Subcutaneous abdominal adipose tissue (tissue), 5 donors: Measurements from ENCODE around the gene KCNN4.
"Not testable (repeated sequence)": the region's sequence is repeated elsewhere in the genome, so short reads cannot be mapped to it uniquely, and the experiment has no call there.

Experiments
- H3K27ac ChIP-seq: one replicate; pipeline ENCODE4 v1.7.0; 2013; ENCODE audit warnings: low read depth, mild to moderate bottlenecking, inconsistent platforms, low read length, moderate library complexity
- H3K27me3 ChIP-seq, 5 donors: one replicate each; pipeline ENCODE4 v1.7.0; 2013; ENCODE audit warnings: low read length in 5 of 5, inconsistent platforms in 1 of 5; ENCODE audit not compliant: control insufficient read depth in 5 of 5, insufficient read depth in 4 of 5
- H3K36me3 ChIP-seq, 5 donors: one replicate each; pipeline ENCODE4 v1.7.0; 2013; ENCODE audit warnings: low read length in 5 of 5; ENCODE audit not compliant: control insufficient read depth in 5 of 5, insufficient read depth in 5 of 5
- H3K4me1 ChIP-seq, 5 donors: one replicate each; pipeline ENCODE4 v1.7.0; 2013; ENCODE audit warnings: low read length in 5 of 5, mild to moderate bottlenecking in 3 of 5, moderate library complexity in 1 of 5; ENCODE audit not compliant: control insufficient read depth in 5 of 5, insufficient read depth in 5 of 5
- H3K4me3 ChIP-seq, 5 donors: one replicate each; pipeline ENCODE4 v1.7.0; 2013; ENCODE audit warnings: low read length in 5 of 5, low read depth in 1 of 5
- H3K9ac ChIP-seq, 5 donors: one replicate each; pipeline ENCODE4 v1.7.0; 2013; ENCODE audit warnings: low read length in 5 of 5, mild to moderate bottlenecking in 4 of 5, moderate library complexity in 3 of 5
- H3K9me3 ChIP-seq, 5 donors: one replicate each; pipeline ENCODE4 v1.7.0; 2013; ENCODE audit warnings: low read length in 5 of 5; ENCODE audit not compliant: control insufficient read depth in 5 of 5
- donor health status: healthy.
- donor health status: healthy.
- donor health status: healthy.
- donor health status: healthy.
- donor health status: healthy.

Gene KCNN4

GRCh38 chr19:43767316-43767715 lies 13.5 kb downstream of the KCNN4 start:
- no peaks in the 10 kb centered on the region for H3K9me3 ChIP-seq
- H3K4me1 ChIP-seq: peaks cover 4 to 32% (median 10%) of the 10 kb centered on the region in 5 donors
- peaks cover 0 to 4% (median 0%) of the 10 kb centered on the region in 5 donors for H3K27me3 ChIP-seq
- no peaks in the 10 kb centered on the region for H3K36me3 ChIP-seq
- H3K27ac ChIP-seq: no peak overlapping the region
- no peak overlapping the region for H3K9ac ChIP-seq
- no peak overlapping the region for H3K4me3 ChIP-seq

GRCh38 chr19:43766755-43767043 lies 14.1 kb downstream of the KCNN4 start:
- Histone ChIP-seq H3K36me3 (no peaks in the 10 kb centered on the region), H3K4me3 (no peak overlapping the region), H3K4me1 (peaks cover 4 to 32% (median 10%) of the 10 kb centered on the region in 5 donors), H3K27ac (no peak overlapping the region), H3K9me3 (no peaks in the 10 kb centered on the region), H3K9ac (no peak overlapping the region), H3K27me3 (peaks cover 0 to 4% (median 0%) of the 10 kb centered on the region in 5 donors)

- no peaks in the 10 kb centered on the region for H3K9me3 ChIP-seq
- no peaks in the 10 kb centered on the region for H3K36me3 ChIP-seq
- H3K4me1 ChIP-seq: peaks cover 4 to 32% (median 10%) of the 10 kb centered on the region in 5 donors
- H3K27me3 ChIP-seq: peaks cover 0 to 4% (median 0%) of the 10 kb centered on the region in 5 donors
- peak overlapping the region in 1 of 5 donors; percentile 21 for H3K9ac ChIP-seq
- peak overlapping the region; percentile 65 for H3K27ac ChIP-seq
- no peak overlapping the region for H3K4me3 ChIP-seq
These were observed 15.5 kb downstream of the KCNN4 start for GRCh38 chr19:43765109-43765876.

GRCh38 chr19:43764684-43765083 lies 16.1 kb downstream of the KCNN4 start:
- Histone ChIP-seq H3K27ac (peak overlapping the region; percentile 5), H3K4me1 (peaks cover 4 to 32% (median 10%) of the 10 kb centered on the region in 5 donors)
- not testable (repeated sequence) for H3K9ac ChIP-seq, H3K4me3 ChIP-seq, H3K27me3 ChIP-seq, H3K36me3 ChIP-seq, H3K9me3 ChIP-seq

- peaks cover 0 to 4% (median 0%) of the 10 kb centered on the region in 5 donors for H3K27me3 ChIP-seq
- peaks cover 4 to 29% (median 10%) of the 10 kb centered on the region in 5 donors for H3K4me1 ChIP-seq
- H3K27ac ChIP-seq: peak overlapping the region; percentile 19
- no peak overlapping the region for H3K4me3 ChIP-seq
- H3K9me3 ChIP-seq: no peaks in the 10 kb centered on the region
- no peaks in the 10 kb centered on the region for H3K36me3 ChIP-seq
- no peak overlapping the region for H3K9ac ChIP-seq
These were observed 17.3 kb downstream of the KCNN4 start for GRCh38 chr19:43763473-43763939.

GRCh38 chr19:43762814-43763213 lies 18.0 kb downstream of the KCNN4 start:
- no peaks in the 10 kb centered on the region for H3K36me3 ChIP-seq
- no peaks in the 10 kb centered on the region for H3K9me3 ChIP-seq
- H3K4me1 ChIP-seq: peaks cover 4 to 29% (median 10%) of the 10 kb centered on the region in 5 donors
- no peak overlapping the region for H3K4me3 ChIP-seq
- no peak overlapping the region for H3K9ac ChIP-seq
- no peak overlapping the region for H3K27ac ChIP-seq
- H3K27me3 ChIP-seq: peaks cover 0 to 4% (median 0%) of the 10 kb centered on the region in 5 donors

GRCh38 chr19:43760941-43761340 lies 19.8 kb downstream of the KCNN4 start:
- Histone ChIP-seq H3K27ac (no peak overlapping the region), H3K4me3 (no peak overlapping the region), H3K36me3 (no peaks in the 10 kb centered on the region), H3K4me1 (peaks cover 4 to 28% (median 14%) of the 10 kb centered on the region in 5 donors), H3K9me3 (no peaks in the 10 kb centered on the region), H3K27me3 (peaks cover 0 to 4% (median 0%) of the 10 kb centered on the region in 5 donors), H3K9ac (no peak overlapping the region)

- peaks cover 4 to 30% (median 16%) of the 10 kb centered on the region in 5 donors for H3K4me1 ChIP-seq
- no peak overlapping the region for H3K4me3 ChIP-seq
- no peak overlapping the region for H3K27ac ChIP-seq
- H3K9me3 ChIP-seq: no peaks in the 10 kb centered on the region
- H3K9ac ChIP-seq: no peak overlapping the region
- no peaks in the 10 kb centered on the region for H3K36me3 ChIP-seq
- H3K27me3 ChIP-seq: no peaks in the 10 kb centered on the region
These were observed 21.3 kb downstream of the KCNN4 start for GRCh38 chr19:43759515-43759914.

GRCh38 chr19:43755256-43755801 lies 25.4 kb downstream of the KCNN4 start:
- H3K9ac ChIP-seq: peak overlapping the region; percentile 81 to 90 (median 86)

More at GRCh38 chr19:43755256-43755801, 25.4 kb downstream of the KCNN4 start:
- H3K4me1 ChIP-seq: peaks cover 4 to 38% (median 28%) of the 10 kb centered on the region in 5 donors
- H3K9me3 ChIP-seq: no peaks in the 10 kb centered on the region
- H3K4me3 ChIP-seq: peak overlapping the region; percentile 79 to 92 (median 81)
- peaks cover 0 to 9% (median 4%) of the 10 kb centered on the region in 5 donors for H3K36me3 ChIP-seq
- peak overlapping the region; percentile 96 for H3K27ac ChIP-seq
- no peaks in the 10 kb centered on the region for H3K27me3 ChIP-seq
